ENCODE results near the gene SALL2.

The SALL2 gene

GRCh38 chr14:21486640-21487087 is 39.5 kb downstream of the SALL2 start:
- no peak overlapping the region for H3K4me3 ChIP-seq (ENCODE audit: low read length)
- TF ChIP-seq CTCF (conservative IDR thresholded peaks at IDR 0.05; ENCODE audit: low read length) = no peak
- peak; percentile 94 for DNase-seq (ENCODE audit: low read depth)

- TF ChIP-seq CTCF (conservative IDR thresholded peaks at IDR 0.05; ENCODE audit: low read length) = peak; percentile 99
- H3K4me3 ChIP-seq (ENCODE audit: low read length) = peak within 1 kb of the TSS; percentile 96
- DNase-seq (ENCODE audit: low read depth) = peak; percentile 98
Observed at GRCh38 chr14:21476925-21477681, 49.0 kb downstream of the SALL2 start, which contains the start of the genes RAB2B and TOX4. Gene RAB2B (minus strand): TSS chr14:21476959. CDS start chr14:21476872, 87 bp downstream. Gene TOX4 (plus strand): TSS chr14:21477195. CDS start chr14:21477279, 84 bp downstream.

- peak overlapping the region; percentile 96 for H3K4me3 ChIP-seq (ENCODE audit: low read length)
- no peak for DNase-seq (ENCODE audit: low read depth)
- no peak for TF ChIP-seq CTCF (conservative IDR thresholded peaks at IDR 0.05; ENCODE audit: low read length)
Observed at GRCh38 chr14:21476523-21476924, 49.6 kb downstream of the SALL2 start.

GRCh38 chr14:21475767-21476522 is 50.2 kb downstream of the SALL2 start:
- DNase-seq (ENCODE audit: low read depth) = no peak
- H3K4me3 ChIP-seq (ENCODE audit: low read length) = peak overlapping the region; percentile 96
- TF ChIP-seq CTCF (conservative IDR thresholded peaks at IDR 0.05; ENCODE audit: low read length) = no peak

All from AG10803 (cell line).